Measurements from ENCODE around the gene CALCA.
A peak's percentile ranks its signal among the peaks of the same experiment; 100 is the strongest.
"Not testable (repeated sequence)": the region's sequence is repeated elsewhere in the genome, so short reads cannot be mapped to it uniquely, and the experiment has no call there.

Gene CALCA, protein sequence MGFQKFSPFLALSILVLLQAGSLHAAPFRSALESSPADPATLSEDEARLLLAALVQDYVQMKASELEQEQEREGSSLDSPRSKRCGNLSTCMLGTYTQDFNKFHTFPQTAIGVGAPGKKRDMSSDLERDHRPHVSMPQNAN

DNA sequence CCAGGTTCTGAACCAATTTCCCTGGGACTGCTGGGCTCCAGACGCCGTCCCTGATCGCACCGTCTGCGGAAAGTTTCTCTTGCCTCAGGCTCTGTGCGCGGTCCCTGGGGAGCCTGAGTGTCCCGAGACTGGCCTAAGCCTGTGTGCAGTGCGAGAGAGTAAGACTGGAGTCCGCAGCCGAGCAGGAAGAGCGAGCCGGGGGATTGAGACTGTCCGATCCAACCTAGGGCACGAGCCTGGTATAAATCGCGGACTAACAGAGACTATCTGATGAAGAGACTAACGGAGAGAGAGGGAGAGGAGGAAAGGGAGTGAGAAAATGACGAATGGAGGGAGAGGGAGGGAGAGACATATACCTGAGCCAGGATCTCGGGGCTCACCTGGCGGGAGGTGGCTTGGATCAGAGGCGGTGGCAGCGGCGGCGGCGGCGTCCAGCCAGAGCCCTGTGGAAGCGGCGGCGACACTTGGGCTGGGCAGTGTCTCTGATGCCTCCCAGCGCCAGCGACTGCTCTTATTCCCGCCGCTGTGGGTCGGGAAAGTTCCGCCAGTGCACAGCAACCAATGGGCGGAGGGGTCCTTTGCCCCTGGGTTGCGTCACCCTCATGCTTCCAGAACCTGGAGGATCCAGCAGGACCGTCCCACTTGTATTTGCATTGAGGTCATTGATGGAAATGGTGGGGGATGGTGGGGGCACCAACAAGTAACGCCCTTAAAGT lies at the start of gene CALCA:
Gene CALCA, minus strand, starts transcription at position 487 of the 716 bp plus-strand sequence. CDS start 1,159 bp downstream, outside the sequence.
- DNase-seq (ENCODE audit: low spot score) = no peak

DNA sequence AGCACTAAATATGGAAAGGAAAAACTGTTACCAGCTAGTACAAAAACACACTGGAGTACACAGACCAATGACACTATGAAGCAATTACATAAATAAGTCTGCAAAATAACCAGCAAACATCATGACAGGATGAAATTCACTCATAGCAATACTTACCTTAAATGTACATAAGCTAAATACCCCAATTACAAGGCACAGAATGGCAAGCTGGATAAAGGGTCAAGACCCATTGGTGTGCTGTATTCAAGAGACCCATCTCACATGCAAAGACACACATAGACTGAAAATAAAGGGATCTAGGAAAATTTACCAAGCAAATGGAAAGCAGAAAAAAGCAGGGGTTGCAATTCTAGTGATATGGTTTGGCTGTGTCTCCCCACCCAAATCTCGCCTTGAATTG lies 44.0 kb upstream of the CALCA start:
- DNase-seq (ENCODE audit: low spot score) = no peak

DNA sequence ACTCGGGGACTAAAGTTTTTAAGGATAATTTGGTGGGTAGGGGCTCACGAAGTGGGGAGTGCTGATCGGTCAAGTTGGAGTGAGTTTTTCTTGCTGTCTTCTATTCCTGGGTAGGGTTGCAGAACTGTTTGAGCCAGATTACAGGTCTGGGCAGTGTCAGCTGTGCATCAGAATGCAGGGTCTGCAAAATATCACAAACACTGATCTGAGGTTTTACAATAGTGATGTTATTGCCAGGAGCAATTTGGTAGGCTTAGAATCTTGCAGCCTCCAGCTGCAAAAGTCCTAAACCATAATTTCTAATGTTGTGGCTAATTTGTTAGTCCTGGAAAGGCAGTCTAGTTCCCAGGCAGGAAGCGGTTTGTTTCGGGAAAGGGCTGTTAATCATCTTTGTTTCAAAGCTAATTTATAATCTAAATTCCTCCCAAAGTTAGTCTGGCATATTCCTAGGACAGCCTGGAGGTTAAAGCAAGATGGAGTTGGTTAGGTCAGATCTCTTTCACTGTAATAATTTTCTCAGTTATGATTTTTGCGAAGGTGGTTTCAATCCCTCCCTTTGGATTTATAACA lies 39.7 kb upstream of the CALCA start:
- no peak for DNase-seq (ENCODE audit: low spot score)

DNA sequence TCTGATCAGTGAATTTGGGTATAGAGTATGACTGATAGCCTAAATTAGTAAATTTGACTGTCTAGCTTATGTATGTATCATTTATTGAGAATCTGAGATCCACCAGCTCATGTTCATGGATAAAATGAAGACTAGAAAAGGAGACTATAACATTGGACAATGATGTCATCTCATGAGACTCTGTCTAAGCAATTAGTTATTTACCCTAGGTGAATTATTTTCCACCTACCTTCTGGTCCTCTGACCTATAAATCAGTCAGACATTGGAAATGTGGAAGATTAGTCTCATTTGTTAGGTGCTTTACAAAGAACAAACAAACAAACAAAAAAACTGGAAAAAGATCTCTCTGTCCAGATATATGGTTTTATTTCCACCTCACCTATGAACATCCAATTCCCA lies 38.7 kb upstream of the CALCA start:
- no peak for DNase-seq (ENCODE audit: low spot score)

DNA sequence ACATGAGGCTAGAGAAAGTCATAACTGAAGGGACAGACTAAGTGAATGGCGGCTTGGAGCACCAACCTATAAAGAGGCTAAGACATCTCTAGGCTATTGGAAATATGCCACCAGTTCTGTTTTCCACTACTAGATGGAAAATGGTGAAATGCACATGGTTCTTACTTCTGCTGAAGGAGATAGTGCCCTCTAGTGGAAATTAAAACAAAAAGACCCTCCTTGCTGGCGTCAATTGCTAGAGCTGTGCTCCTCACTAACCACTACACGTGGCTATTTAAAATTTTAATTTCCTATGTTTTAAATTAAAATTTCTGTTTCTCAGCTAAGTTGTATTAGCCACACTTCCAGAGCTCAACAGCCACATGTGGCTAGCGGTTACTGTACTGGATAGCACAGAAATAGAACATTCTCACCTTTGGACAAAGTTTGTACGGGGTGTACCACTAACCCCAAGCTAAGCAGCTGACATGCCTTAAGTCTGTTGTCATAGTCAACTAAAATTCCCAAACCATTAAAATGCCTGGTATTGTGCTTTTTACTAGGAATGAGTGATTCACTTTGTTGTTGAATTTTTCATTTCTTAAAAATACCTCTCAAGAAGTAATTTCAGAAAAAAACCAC lies 34.1 kb upstream of the CALCA start:
- DNase-seq (ENCODE audit: low spot score) = peak; percentile 11

DNA sequence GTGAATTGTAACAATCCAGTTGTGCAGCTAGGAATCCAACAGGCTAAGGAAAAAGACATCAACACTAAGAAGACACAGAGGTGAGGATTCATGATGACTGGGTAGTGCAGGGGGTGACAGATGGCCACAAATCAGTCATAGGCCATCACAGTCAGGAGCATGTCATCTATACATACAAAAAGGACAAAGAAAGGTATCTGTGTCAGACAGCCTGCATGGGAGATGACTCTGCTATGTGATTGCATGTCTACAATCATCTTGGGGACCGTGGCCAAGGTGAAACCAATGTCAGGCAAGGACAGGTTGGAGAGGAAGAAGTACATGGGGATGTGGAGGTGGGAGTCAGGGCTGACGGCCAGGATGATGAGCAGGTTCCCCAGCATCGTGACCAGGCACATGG lies 16.0 kb upstream of the CALCA start:
- not testable (repeated sequence) for DNase-seq (ENCODE audit: low spot score)

DNA sequence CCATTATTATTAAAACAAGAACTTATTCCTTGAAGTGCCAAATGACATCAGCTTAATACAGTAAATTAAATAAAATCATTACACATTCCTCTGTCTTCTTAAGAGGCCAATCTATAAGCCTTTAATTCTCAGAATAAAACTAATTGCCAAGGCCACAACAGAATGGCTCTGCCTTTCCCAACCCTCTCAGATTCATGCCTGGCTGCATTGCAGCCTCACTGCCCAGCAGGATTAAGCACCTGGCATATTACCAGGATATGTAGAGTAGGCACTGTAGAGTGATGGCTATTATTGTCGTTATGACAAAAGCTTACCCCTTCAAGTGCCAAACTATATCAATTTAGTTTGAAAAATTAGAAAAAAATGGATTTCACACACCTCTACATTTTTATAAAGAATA lies 9.4 kb upstream of the CALCA start:
- no peak for DNase-seq (ENCODE audit: low spot score)

DNA sequence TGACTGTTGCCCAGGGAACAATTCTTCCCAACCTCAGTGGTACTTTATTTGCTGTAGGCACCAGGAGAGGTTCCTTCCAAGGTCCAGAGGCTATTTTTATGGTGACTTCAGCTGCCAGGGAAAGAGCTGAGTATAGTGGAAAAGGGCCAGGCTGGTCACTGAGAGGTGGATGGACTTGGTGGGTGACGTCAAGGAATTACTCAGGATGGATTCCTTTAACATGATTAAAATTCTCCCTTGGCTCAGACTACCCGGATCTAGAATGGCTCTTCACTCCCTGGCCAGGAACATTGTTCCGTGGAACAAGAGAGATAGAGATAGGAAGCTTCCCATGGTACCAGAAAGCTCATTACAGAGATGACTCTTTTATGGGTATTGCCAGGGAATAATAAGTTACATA lies 8.7 kb upstream of the CALCA start:
- DNase-seq (ENCODE audit: low spot score) = no peak

DNA sequence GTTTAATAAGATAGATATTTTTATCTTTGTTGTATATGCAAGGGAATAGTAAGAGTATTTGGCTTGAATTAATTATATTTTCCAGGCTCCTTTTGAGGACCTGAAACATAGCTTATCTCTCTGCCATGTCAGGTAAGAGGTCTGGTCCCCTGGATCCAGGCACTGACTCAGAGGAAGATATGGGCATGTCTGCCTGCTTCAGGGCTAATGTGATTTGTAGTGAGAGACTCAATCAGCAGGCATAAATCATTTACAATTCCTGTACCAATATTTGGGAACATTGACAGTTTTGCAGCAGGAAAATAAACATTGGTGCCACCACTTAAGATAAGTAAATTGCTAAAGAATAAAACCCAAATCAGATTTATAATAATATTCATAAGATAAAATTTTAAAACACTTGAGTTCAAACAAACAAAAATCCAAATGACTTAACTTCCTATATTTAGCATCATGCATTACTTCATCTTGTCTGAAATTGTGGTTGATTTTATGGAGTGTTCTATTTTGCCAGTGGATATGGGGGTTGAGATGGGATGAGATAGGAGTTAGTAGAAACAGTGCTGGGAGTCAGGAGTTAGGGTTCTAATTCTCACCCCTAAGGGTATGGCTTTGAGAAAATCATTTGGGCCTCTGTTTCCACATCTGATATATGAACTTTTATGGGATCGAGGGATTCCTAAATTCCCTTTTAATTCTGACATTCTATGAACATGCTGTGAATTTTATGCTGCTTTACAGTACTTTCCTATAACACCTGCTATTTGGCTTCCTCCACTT lies 5.1 kb upstream of the CALCA start:
- DNase-seq (ENCODE audit: low spot score) = no peak

DNA sequence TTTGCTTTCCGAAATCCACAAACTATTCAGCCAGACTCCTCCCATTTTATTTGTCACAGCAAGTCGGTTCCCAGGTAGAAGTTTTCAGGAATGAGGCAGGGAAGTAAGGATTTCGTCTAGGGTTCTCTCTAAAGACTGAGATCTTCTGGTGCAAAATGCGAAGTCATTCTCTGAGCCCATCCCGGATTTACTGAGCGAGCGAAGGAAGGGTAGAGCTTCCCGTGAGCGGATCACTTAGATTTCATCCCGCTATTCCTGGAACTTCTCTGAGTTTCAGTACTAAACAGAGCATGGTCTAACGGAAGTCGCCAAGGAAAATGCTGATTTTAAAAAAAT lies 3.1 kb upstream of the CALCA start:
- no peak for DNase-seq (ENCODE audit: low spot score)

DNA sequence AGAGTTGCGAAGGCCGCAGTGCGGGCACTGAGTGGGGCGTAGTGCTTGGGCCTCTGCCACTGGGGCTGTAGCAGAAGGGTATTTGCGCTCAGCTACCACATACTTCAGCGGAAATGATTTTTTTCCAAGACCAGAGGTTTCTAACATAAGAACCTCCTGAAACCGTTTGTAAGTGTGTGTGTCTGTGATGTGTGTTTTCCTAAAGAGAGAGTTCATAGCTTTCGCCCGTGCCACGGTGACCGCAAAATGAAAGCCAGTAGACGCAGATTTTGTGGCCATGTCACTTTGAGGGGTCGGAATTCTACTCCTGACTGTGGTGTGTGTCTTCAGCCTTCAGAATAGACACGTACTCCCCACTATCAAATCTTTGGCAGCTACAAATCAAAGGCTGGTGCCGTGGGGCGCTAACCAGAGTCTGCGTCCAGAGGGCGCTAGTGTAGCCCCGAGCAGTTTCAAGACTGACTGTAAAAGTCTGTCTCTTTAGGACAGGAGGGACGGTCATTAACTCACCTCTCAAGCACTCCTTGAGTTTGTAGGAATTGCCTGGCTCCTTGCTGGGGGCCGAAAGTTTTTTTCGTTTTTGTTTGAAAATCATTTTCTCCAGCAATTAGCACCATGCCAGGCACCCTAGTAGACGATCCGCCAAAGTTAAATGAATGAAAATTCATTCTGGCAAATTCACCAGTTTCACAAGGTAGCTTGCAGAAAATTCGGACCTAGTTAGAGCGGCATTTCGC lies 2.5 kb upstream of the CALCA start:
- DNase-seq (ENCODE audit: low spot score) = peak; percentile 65

DNA sequence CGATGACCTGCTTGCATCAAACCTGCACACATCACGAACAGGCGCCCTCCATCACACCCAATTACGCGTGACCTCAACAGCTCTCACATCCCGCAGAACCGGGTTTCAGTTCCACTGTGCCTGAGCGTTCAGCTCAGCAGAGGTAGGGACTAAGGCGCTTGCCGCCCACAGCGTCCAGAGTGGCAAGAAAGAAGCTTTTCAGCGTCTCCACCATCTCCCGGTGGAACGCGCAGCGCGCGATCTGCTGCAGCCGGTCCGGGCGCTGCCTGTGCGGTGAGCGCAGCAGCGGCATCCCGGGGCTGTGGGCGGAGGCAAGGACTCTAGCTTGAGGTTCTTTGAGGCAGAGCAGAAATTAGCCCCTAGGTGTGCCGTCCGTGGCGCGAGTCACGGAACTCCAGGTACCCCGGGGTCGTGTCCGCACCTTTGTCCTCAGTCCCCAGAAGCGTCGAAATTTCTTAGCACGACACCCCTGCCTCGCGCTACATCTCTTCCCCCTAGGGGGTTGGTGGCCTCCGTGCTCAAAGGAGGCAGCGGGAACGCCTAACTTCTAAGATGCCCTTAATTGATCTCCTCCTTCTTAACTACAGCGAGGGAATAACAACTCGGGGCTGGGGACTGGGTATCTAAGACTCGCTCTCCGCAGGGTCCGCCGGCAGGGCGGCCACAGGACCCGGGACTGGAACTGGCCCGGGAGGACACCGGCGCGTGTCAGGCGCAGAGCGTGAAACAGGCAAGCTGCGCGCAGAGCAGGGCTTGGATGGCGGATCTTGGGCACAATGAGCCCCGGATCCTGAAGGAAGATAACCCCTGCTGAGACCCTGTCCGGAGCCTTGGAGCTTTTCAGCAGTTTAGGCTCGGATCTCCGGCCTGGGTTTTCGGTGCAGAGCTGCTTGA lies 1.7 kb upstream of the CALCA start:
- no peak for DNase-seq (ENCODE audit: low spot score)

DNA sequence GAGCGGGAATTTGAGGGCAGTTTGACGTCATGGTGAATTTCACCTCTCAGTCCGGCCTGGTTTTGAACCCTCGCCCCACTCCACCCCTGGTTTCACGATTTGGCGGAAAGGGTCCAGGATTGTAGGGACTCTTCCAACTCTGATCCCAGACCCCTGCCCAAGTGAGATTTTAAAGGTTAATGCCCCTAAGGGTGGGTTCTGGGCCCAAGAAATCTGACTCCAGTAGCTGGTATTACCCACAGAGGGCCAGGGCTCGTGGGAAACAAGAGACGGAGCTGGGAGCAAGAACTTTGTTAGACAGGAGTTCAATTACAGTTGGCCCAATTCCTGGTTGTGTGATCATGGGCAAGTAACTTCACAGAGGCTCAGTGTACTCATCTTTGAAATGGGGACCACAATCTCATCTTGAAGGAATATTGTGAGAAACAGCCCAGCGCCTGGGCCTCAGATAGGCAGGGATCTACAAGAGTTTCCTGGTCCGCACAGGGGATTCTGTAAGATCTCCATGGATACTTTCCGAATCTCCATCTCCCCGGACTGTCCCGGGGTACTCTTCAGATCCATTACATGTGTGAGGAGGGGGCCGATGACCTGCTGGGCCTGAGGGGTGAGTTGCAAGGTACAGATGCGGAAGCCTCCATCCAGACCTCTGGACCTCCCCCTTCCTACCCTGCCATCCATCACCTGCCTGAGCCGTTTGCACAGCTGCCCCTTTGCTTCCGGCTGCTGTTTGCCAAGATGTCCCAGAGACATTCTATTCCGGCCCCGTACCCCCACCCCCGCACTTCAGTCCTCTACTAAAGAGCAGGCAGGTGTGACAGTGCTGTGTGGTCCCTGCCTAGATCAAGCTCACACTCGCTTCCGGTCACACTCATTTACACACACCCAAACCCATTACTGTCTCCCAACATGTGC lies 687 bp upstream of the CALCA start:
- no peak for DNase-seq (ENCODE audit: low spot score)

DNA sequence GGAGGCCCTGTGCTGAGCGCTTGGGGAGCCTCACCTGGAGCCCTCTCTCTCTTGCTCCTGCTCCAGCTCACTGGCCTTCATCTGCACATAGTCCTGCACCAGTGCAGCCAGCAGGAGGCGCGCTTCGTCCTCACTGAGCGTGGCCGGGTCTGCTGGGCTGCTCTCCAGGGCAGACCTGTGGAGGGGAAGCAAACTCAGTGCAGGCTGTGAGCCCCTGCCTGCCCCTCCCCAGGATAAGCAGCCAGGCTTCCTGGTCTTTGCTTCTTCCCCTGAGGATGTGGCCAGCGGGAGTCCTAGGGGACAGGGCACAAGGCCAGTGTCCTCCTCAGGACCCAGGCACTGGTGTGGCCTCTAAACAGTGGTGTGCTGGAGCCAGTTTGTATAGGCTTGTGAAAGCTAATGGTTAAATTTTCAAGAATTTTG lies 2.2 kb downstream of the CALCA start:
- peak; percentile 46 for DNase-seq (ENCODE audit: low spot score)

DNA sequence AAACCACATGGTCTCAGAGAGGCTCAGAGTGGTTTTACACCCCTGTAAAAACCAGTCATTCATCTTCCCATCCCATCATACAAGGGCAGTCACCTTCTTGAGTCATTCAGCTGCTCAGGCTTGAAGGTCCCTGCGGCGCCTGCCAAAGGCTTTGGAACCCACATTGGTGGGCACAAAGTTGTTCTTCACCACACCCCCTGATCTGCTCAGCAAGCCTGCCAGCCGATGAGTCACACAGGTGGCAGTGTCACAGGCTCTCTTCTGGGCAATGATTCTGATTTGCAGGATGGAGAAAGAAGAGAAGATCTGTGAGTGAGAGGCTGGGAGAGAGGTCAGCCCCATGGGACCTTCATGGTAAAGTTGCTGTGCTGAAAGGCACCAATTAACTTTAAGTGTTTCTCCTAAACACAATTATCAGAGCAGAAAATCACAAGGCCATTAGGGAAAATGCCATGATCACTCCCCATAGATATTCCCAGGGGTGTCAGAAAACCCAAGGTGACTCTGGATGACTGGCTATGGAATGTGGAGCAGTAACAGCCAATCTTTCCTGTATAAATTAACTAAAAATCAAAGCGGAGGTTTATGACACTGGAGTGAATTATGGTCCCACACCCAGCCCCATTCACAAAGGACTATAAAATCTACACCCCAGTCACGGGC lies 4.4 kb downstream of the CALCA start:
- no peak for DNase-seq (ENCODE audit: low spot score)

DNA sequence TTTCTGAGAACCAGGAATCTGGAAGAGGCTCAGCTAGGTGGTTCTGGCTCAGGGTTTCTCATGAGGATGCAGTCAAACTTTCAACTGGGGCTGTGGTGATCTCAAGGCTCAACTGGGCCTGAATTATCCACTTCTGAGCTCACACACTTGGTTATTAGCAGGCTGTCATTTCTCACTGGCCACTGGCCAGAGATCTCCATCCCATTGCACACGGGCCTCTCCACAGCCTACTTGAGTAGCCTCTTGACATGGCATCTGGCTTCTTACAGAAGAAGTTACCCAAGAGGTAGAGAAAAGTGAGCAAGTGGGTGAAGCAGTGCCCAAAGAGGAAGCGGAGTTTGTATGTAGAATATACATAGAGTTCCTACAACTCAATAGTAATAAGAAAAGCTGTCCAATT lies 16.0 kb downstream of the CALCA start:
- no peak for DNase-seq (ENCODE audit: low spot score)

DNA sequence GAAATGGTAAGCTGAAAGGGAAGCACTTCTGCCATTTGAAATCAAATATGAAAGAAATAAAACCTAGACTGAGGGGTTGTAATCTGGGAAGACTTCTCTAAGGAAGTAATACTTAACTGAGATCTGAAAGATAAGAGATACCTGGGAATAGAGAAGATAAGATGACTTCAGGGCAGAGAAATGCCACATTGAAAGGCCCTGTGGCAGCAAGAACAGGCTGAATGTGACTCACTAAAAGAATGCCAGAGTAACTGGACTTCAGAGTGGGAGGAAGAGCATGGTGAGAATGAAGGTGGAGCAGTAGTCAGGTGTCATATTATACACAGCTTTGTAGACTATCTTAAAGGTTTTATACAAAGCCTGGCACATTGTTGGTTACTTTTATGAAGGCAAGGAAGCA lies 17.6 kb downstream of the CALCA start:
- DNase-seq (ENCODE audit: low spot score) = no peak

DNA sequence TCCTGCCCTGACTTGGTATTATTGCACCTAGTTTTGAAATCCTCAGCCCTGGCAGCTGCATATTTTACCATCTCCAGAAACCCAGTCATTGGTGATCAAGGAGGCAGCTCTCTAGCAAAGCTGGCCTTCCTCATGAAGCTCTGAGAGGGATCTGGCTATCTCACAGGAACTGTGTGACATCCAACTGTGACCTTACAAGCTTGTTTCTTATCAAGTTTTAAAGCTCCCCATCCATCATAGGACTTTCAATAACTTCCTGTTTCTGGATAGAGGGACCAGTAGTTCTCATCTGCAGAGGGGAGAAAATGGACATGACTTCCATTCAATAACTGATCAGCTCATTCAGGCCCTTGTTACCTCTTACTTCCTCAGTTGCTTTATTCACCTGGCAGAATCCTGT lies 18.2 kb downstream of the CALCA start:
- no peak for DNase-seq (ENCODE audit: low spot score)

DNA sequence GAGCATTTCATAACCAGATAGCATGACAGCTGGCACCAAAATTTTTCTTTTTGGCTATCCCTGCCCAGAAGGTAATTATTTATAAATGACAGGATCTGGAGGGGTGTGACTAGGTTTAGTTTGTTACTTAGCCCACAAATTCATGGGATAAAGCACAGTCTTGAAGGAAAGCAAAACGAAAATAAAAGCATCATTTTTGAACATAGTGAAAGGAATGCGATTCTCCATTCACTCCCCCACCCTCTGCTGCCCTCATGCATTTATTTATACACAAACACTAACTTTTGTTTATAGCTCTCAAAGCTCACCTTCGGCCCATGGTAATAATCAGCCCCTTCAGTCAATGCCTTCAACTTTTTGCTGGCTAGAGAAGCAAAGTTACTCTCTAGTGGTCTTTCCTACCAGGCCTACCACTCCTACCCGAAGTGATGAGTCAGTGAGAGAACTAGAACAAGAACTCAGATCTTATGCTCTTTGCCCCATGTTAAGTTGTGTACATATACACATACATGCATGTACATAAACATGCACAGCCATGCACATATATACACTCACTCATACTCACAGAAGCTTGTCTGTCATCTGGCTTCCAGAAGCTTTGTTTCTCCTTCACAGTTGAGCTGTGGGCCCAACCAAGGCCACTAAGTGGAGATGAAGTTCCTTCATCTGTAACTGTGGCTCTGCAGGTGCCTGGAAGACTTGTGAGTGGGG lies 22.6 kb downstream of the CALCA start:
- no peak for DNase-seq (ENCODE audit: low spot score)

Data from HuH-7 (cell line).